Erythroblast (primary cell): ENCODE data around the gene FZD10.

Source experiments
- GATA1 ChIP-seq: IDR thresholded peaks from 2 replicates; pipeline ENCODE4 v1.6.1; 2011; ENCODE audit warnings: low read depth, mild to moderate bottlenecking, control low read depth, low read length, moderate library complexity
- POLR2A ChIP-seq: IDR thresholded peaks from 2 replicates; pipeline ENCODE4 v1.6.1; 2011; ENCODE audit warnings: mild to moderate bottlenecking, low read length

GRCh38 chr12:130116791-130117190, 45.5 kb upstream of the FZD10 start:
- TF ChIP-seq POLR2A (no peak), GATA1 (no peak)
